Activated CD8-positive, alpha-beta T cell treated with anti-CD3 and anti-CD28 coated beads for 36 hours (primary cell): ENCODE results near the gene TMEM178A. TPM values are rescaled to one million over a fixed set of nuclear protein-coding genes. Genes with fewer than 3 reads are reported as not detected.

ENCODE experiments used
- ATAC-seq: fragments of 200-7000 bp; cut with Tn5 transposase; one replicate; pipeline ENCODE4 v1.10.0; 2021; ENCODE audit warnings: mild to moderate bottlenecking, moderate library complexity
- CTCF ChIA-PET: fragments of 350-600 bp; sonication (Branson Sonifier 250); formaldehyde crosslinking; loops from one replicate; lab custom pipeline; 2021; ENCODE audit warnings: antibody characterized with exemption; lab: Charles Lee
- POLR2A ChIA-PET: fragments of 350-600 bp; sonication (Branson Sonifier 250); formaldehyde crosslinking; loops from one replicate; lab custom pipeline; 2021; ENCODE audit warnings: antibody characterized with exemption; lab: Charles Lee
- DNase-seq: peaks from one replicate; pipeline ENCODE4 v3.0.0-alpha.2; 2020
- H3K27ac Mint-ChIP-seq: one replicate; pipeline ENCODE4 v1.8.0; 2021; ENCODE audit warnings: mild to moderate bottlenecking, mixed read lengths
- H3K27me3 Mint-ChIP-seq: one replicate; pipeline ENCODE4 v1.8.0; 2021; ENCODE audit warnings: mixed read lengths
- H3K36me3 Mint-ChIP-seq: one replicate; pipeline ENCODE4 v1.8.0; 2021; ENCODE audit warnings: low read depth, mixed read lengths
- H3K4me1 Mint-ChIP-seq: one replicate; pipeline ENCODE4 v1.8.0; 2021; ENCODE audit warnings: low read depth, mixed read lengths
- H3K4me3 Mint-ChIP-seq: one replicate; pipeline ENCODE4 v1.8.0; 2021; ENCODE audit warnings: mild to moderate bottlenecking, moderate library complexity, mixed read lengths
- H3K9me3 Mint-ChIP-seq: one replicate; pipeline ENCODE4 v1.8.0; 2021; ENCODE audit warnings: mixed read lengths
- CTCF ChIP-seq: fragments of 200-600 bp; IDR thresholded peaks from one replicate; pipeline ENCODE4 v1.8.0; 2022; ENCODE audit warnings: antibody characterized with exemption, mild to moderate bottlenecking
- intact Hi-C: fragments of 100-400 bp; cut with micrococcal nuclease; formaldehyde crosslinking; loops from one replicate; pipeline ENCODE4 v1.10.0; 2022
- total RNA-seq, 2 experiments: library from RNA; stranded (reverse); gene quantifications; one replicate each; pipeline ENCODE4 v1.2.3, GENCODE V29; 2021

Gene TMEM178A
- total RNA-seq, 2 experiments from 2014 or later, result 0.23 to 0.31 TPM

GRCh38 chr2:39710807-39711206 is 45.1 kb downstream of the TMEM178A start:
- H3K27me3 Mint-ChIP-seq, result peaks cover 6% of the 10 kb centered on the region
- no peaks in the 10 kb centered on the region for H3K9me3 Mint-ChIP-seq
- no peaks in the 10 kb centered on the region for H3K36me3 Mint-ChIP-seq
- no peak for DNase-seq
- H3K27ac Mint-ChIP-seq, result no peak overlapping the region
- POLR2A ChIA-PET, result interaction anchor here (0.9 kb wide), 1 partner anchor 198 kb away, joined by 4 read pairs; no protein-coding TSS in a partner anchor
- CTCF ChIA-PET, result interaction anchor here (1.8 kb wide), 1 partner anchor 18 kb away, joined by 5 read pairs; no protein-coding TSS in a partner anchor
- intact Hi-C loops, result no loop called here
- no peak for ATAC-seq
- no peak overlapping the region for H3K4me3 Mint-ChIP-seq
- no peaks in the 10 kb centered on the region for H3K4me1 Mint-ChIP-seq
- TF ChIP-seq CTCF, result no peak

DNA sequence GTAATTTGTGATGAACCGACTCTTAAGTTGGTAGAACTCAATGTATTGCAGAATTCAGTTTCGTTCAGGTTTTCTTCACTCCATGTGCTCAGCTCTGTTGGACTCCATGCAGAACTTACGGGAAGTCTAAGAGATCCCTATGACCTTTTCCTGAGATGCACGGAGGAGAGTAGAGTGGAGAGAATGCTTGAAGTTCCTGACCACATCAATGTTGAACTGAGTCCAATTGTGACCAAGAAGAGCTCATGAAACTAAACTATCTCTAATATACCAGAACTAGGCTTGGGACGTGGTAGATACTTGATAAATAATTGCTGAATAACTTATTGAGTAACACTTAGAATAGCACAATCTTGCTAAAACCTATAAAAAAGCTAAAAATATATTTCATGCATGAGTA is 47.2 kb downstream of the TMEM178A start:
- CTCF ChIA-PET, result interaction anchor here (0.8 to 1.3 kb wide), 2 partner anchors 11 to 20 kb away, joined by 3 read pairs; no protein-coding TSS in a partner anchor
- POLR2A ChIA-PET, result no interaction called here
- no peaks in the 10 kb centered on the region for H3K36me3 Mint-ChIP-seq
- H3K4me3 Mint-ChIP-seq, result no peak overlapping the region
- no peak for DNase-seq
- H3K9me3 Mint-ChIP-seq, result no peaks in the 10 kb centered on the region
- intact Hi-C loops, result no loop called here
- H3K27me3 Mint-ChIP-seq, result peaks cover 1% of the 10 kb centered on the region
- H3K4me1 Mint-ChIP-seq, result no peaks in the 10 kb centered on the region
- H3K27ac Mint-ChIP-seq, result no peak overlapping the region
- no peak for ATAC-seq
- no peak for TF ChIP-seq CTCF

- POLR2A ChIA-PET, result no interaction called here
- Mint-ChIP-seq H3K27ac (no peak overlapping the region), H3K4me1 (no peaks in the 10 kb centered on the region), H3K36me3 (no peaks in the 10 kb centered on the region), H3K27me3 (no peaks in the 10 kb centered on the region), H3K9me3 (no peaks in the 10 kb centered on the region), H3K4me3 (no peak overlapping the region)
- DNase-seq, result no peak
- CTCF ChIA-PET, result no interaction called here
- intact Hi-C loops, result no loop called here
- ATAC-seq, result no peak
- TF ChIP-seq CTCF, result no peak
Measured at GRCh38 chr2:39715095-39715494, 49.4 kb downstream of the TMEM178A start.

GRCh38 chr2:39715822-39716221 is 50.1 kb downstream of the TMEM178A start:
- ChIA-PET POLR2A (no interaction called here), CTCF (no interaction called here)
- no peak for DNase-seq
- intact Hi-C loops, result no loop called here
- Mint-ChIP-seq H3K27ac (no peak overlapping the region), H3K4me1 (no peaks in the 10 kb centered on the region), H3K9me3 (no peaks in the 10 kb centered on the region), H3K36me3 (no peaks in the 10 kb centered on the region), H3K27me3 (peaks cover 4% of the 10 kb centered on the region), H3K4me3 (no peak overlapping the region)
- TF ChIP-seq CTCF, result no peak
- ATAC-seq, result no peak

- CTCF ChIA-PET, result no interaction called here
- ATAC-seq (no peak), DNase-seq (no peak)
- no peaks in the 10 kb centered on the region for H3K4me1 Mint-ChIP-seq
- H3K4me3 Mint-ChIP-seq, result no peak overlapping the region
- H3K27me3 Mint-ChIP-seq, result peaks cover 4% of the 10 kb centered on the region
- intact Hi-C loops, result no loop called here
- H3K36me3 Mint-ChIP-seq, result no peaks in the 10 kb centered on the region
- no peak overlapping the region for H3K27ac Mint-ChIP-seq
- no peaks in the 10 kb centered on the region for H3K9me3 Mint-ChIP-seq
- TF ChIP-seq CTCF, result no peak
- POLR2A ChIA-PET, result no interaction called here
Measured at GRCh38 chr2:39717067-39717466, 51.4 kb downstream of the TMEM178A start.
